ENCODE measurements around the gene LTBP1. TPM values are rescaled to one million over a fixed set of nuclear protein-coding genes. Genes with fewer than 3 reads are reported as not detected.
"Not testable (repeated sequence)": the region's sequence is repeated elsewhere in the genome, so short reads cannot be mapped to it uniquely, and the experiment has no call there.

The LTBP1 gene
- 0.63 and 1.2 TPM in 2 replicates for total RNA-seq (2014; rRNA removed; shearing (Covaris generic))

GRCh38 chr2:32946314-32947075 is at the start of gene LTBP1:
Gene LTBP1, plus strand, starts transcription at chr2:32946953. Its CDS starts 372 bp downstream, at chr2:32947325.
- DNase-seq (ENCODE audit: low spot score): peak; percentile 69

GRCh38 chr2:32900246-32900973 is 46.3 kb upstream of the LTBP1 start:
- no peak for DNase-seq (ENCODE audit: low spot score)

- DNase-seq (ENCODE audit: low spot score): no peak
Observed at GRCh38 chr2:32901313-32901712, 45.4 kb upstream of the LTBP1 start.

- DNase-seq (ENCODE audit: low spot score): no peak
Observed at GRCh38 chr2:32902174-32902573, 44.6 kb upstream of the LTBP1 start.

GRCh38 chr2:32902986-32903385 is 43.8 kb upstream of the LTBP1 start:
- DNase-seq (ENCODE audit: low spot score): no peak

GRCh38 chr2:32904074-32904473 is 42.7 kb upstream of the LTBP1 start:
- no peak for DNase-seq (ENCODE audit: low spot score)

GRCh38 chr2:32904751-32905150 is 42.0 kb upstream of the LTBP1 start:
- DNase-seq (ENCODE audit: low spot score): no peak

GRCh38 chr2:32905270-32905669 is 41.5 kb upstream of the LTBP1 start:
- no peak for DNase-seq (ENCODE audit: low spot score)

GRCh38 chr2:32910883-32911598 is 35.7 kb upstream of the LTBP1 start:
- DNase-seq (ENCODE audit: low spot score): no peak

GRCh38 chr2:32915694-32916093 is 31.1 kb upstream of the LTBP1 start:
- DNase-seq (ENCODE audit: low spot score): no peak

GRCh38 chr2:32918774-32919173 is 28.0 kb upstream of the LTBP1 start:
- no peak for DNase-seq (ENCODE audit: low spot score)

- not testable (repeated sequence) for DNase-seq (ENCODE audit: low spot score)
Observed at GRCh38 chr2:32919901-32920300, 26.9 kb upstream of the LTBP1 start.

- not testable (repeated sequence) for DNase-seq (ENCODE audit: low spot score)
Observed at GRCh38 chr2:32921486-32921885, 25.3 kb upstream of the LTBP1 start.

- DNase-seq (ENCODE audit: low spot score): no peak
Observed at GRCh38 chr2:32922501-32922900, 24.3 kb upstream of the LTBP1 start.

GRCh38 chr2:32923109-32923508 is 23.6 kb upstream of the LTBP1 start:
- DNase-seq (ENCODE audit: low spot score): no peak

GRCh38 chr2:32925283-32925815 is 21.4 kb upstream of the LTBP1 start:
- no peak for DNase-seq (ENCODE audit: low spot score)

GRCh38 chr2:32925976-32926707 is 20.6 kb upstream of the LTBP1 start:
- DNase-seq (ENCODE audit: low spot score): no peak

- no peak for DNase-seq (ENCODE audit: low spot score)
Observed at GRCh38 chr2:32926708-32927084, 20.1 kb upstream of the LTBP1 start.

GRCh38 chr2:32930436-32930835 is 16.3 kb upstream of the LTBP1 start:
- no peak for DNase-seq (ENCODE audit: low spot score)

GRCh38 chr2:32931519-32931918 is 15.2 kb upstream of the LTBP1 start:
- no peak for DNase-seq (ENCODE audit: low spot score)

GRCh38 chr2:32931945-32932709 is 14.6 kb upstream of the LTBP1 start:
- no peak for DNase-seq (ENCODE audit: low spot score)
